Measurements from ENCODE around the gene DTHD1.

The DTHD1 gene

DNA sequence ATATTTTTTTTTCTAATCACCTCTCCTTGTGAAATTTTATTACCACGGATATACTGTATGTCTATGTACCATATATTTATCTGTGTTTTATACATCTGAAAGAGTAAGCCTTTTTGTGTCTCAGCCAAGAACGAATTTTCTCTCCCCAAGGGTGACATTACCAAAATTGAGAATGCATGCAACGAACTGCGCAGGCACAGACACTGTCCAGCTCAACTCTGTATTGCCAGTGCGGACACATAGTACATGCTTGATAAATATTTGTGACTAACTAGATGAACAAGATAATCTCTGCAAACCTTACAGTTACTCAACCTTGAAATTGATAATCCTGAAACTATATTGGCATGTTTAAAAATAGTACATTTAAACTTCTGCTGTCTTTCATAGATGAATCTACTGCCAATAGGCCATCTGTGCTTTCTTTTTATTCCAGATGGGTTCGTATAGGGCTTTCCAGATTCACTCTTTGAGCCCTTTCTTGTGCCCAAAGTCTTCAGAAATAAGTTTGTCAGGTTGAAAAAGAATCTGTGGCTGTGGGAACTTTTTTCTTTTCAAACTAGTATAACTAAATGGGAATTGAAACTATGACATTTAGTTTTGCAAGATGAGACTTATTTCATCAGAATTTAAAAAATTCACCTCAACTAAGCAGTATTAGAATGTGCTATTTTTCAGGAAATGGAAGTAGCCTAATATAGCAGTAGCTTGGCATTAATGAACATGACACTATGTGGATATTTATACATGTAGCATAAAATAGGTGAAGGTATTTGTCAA, 38.9 kb downstream of the DTHD1 start:
- no peak for DNase-seq

DNA sequence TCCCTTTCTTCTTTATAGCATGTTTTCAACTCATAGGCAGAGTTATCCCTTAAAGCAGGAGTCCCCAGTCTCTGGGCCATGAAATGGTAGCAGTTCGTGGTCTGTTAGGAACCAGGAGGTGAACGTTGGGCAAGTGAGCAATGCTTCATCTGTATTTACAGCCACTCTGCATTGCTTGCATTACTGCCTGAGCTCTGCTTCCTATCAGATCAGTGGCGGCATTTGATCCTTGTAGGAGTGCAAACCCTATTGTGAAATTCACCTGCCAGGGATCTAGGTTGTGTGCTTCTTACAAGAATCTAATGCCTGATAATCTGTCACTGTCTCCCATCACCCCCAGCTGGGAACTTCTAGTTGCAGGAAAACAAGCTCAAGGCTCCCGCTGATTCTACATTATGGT, 39.8 kb downstream of the DTHD1 start:
- no peak for DNase-seq

DNA sequence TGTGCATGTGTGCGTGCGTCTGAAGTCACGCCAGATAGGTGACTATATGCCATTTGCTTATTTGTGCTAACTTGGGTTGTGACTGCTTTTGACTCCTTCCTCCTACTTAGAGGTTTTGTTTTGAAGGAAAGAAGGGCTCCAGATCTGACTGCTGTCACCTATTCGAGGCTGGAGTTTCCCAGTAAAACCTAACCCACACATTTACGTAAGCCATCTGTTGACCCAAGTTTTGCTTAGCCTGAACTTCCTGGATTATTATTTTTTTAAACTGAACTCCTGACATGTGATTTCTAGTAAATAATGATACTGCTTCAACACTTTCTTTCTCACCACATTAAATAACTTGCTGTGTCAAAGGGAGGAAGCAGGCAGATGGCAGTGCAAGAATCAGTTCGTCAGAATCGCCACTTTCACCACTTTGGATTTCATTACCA, 41.5 kb downstream of the DTHD1 start:
- no peak for DNase-seq

DNA sequence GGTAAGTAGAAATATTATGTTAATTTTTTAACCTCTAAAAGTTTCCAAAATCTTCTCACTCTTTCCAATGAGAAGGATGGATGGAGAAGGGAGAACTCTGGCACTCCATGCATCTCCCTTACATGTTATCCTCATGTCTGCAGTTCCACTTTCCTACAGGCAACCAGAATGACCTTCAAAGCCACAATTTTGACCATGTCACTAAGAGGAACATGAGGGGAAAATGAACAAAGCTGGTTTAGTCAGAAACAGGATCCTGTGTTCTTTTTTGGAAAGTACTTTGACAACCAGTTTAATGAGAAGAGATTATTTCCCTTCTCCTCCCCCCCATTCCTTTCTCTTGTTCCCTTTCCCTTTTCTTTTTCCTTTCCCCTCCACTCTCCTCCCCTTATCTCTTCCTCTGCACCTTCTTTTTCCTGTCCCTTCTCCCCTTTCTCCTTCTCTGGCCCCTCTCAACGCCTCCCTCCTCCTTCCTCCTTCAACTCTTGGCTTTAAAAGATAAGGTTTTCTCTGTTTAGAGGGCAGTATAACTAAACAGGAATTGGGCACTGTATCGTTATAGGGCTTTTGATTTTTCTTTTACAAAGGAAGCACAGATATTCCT, 42.5 kb downstream of the DTHD1 start:
- DNase-seq, result no peak

DNA sequence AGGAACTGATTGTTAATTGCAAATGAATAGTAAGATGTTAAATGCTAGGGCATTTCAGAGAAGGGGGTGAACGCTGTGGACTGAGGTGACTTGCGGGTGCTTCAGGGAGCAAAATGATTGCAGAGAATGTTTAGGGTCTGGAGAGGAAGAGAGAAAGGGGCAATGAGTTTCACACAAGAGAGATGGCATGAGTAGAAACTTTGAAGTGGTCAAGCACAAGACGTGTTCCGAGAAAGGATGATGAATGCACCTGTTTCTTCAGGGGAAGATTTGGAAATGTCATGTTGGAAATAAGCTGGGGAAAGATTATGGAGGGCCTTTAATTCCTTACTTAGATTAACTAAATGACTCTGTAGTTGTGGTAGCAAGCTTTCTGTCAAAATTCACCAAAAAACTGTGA, 43.4 kb downstream of the DTHD1 start:
- DNase-seq, result no peak

DNA sequence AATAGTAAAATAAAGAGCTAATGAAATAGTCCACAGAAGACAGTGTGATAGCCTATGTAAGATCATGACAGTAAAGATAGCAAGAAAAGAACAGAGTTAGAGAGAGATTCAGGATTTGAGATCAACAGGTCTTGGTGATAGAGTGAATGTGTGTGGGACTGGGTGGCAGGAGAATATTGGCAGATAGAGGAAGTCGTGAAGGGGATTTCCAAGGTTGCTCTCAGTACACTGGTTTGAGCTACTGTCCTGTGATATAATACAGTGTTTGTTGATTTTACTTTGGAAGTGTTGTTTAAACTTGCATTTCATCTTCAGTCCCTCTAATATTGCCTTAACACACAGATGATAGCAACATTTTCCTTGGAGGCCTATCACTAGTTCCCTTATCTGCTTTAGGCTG, 44.1 kb downstream of the DTHD1 start:
- no peak for DNase-seq

DNA sequence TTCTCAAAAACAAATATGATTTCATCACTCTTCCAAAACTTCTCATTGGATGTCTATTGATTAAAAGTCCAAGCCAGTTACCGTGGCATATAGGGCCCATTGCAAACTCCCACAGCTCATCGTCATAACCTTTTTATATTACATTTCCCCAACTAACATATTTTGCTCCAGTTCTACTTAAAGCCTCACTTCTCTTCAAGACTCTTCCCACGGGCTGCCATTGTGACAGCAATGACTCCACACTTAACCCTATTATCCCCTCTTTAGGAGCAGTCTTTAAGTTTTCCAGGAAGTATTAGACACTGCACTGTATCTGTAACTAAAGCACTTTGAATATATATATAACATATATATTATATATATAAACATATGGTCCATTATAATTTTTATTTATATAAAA, 44.5 kb downstream of the DTHD1 start:
- no peak for DNase-seq

DNA sequence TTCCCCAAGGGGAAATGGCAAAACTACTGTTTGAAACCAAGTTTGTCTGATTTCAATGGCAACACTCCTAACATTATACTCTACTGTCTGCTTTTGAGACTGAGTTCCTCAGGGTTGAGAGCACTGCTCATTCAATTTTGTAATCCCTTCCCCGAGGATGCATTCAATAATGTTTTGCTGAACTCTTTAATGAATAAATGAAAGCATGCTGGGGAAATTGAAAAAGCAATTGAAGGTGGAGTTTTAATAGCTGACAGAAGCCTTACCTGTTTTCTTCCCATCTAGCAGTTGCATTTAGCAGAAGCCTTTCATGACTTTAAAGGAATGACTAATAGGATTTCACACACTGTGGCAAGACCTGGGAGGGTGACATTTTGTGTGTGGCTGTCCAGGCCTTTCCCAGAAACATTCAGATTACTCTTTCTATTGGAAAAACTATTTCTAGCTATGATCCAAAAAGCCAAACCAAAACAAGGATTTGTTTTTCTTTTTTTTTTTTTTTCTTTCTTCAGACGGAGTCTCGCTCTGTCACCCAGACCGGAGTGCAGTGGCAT, 45.1 kb downstream of the DTHD1 start:
- no peak for DNase-seq

DNA sequence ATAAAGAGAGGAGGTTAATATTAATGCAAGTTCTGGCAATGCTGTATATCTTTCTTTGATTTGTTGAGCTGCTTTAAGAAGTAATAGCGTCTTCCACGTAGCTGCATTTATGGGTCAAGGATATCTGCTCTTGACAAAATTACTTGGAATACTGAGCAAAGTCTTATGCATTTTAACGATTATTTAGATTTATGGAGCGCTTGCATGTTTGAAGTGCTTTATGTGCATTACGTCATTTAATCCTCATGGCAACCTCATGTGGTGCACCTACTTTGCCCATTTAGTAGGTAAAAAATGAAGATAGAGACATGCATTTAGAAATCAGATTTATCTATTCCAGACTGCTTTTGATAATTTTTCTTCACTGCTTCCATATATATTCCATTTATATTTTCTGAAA, 46.0 kb downstream of the DTHD1 start:
- DNase-seq, result no peak

DNA sequence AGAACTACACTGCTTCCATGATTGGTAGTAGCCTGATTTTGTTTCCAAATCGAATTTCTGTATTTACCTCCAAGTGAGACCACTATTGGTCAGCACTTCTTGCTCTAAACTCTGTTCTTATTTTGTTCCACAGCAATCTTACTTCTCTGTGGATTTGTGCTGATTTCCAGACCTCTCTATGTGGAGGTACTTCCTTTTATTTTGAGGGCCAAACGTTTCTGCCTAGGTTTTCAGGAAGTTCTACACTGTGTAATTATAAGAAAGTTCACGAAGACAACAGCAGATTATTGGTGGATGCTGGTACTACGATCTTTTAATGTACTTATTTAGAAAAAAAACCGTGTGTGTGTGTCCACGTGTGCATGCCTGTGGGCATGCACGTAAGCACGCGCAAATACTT, 46.7 kb downstream of the DTHD1 start:
- no peak for DNase-seq

DNA sequence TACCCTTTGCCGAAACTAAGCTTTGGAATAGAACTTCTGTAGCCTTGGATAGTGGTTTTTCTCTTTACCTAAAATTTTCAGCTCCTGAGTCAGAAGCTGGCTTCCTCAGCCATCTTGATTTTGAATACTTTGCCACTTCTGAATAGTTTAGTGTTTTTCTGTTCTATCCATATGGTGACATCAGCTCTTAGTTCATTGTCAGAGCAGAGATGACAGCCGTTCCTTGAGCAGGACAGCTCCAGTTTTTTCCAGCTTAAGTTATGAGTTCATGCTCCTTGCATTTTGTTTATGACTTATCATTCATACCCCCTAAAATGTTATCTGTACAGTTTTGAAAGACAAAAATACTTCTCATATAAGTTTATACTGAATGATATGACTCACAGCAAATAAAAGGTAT, 47.8 kb downstream of the DTHD1 start:
- DNase-seq, result no peak

DNA sequence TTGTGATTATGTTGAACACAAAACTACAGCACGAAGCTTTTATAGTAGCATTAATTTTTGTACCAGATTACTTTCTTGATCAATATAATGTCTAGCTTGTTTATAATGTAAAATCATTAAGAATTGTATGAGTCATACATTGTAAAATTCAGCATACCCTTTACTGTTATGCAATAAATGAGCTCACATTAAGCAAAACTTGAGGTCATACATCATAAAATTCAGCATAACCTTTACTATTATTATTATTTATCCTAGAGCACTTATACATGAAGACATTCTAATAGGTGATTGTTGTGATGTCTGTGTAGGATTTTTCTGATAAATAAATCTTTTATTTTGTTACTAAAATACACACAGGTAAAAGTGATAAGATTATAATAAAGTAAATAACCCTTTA, 49.4 kb downstream of the DTHD1 start:
- DNase-seq, result no peak

DNA sequence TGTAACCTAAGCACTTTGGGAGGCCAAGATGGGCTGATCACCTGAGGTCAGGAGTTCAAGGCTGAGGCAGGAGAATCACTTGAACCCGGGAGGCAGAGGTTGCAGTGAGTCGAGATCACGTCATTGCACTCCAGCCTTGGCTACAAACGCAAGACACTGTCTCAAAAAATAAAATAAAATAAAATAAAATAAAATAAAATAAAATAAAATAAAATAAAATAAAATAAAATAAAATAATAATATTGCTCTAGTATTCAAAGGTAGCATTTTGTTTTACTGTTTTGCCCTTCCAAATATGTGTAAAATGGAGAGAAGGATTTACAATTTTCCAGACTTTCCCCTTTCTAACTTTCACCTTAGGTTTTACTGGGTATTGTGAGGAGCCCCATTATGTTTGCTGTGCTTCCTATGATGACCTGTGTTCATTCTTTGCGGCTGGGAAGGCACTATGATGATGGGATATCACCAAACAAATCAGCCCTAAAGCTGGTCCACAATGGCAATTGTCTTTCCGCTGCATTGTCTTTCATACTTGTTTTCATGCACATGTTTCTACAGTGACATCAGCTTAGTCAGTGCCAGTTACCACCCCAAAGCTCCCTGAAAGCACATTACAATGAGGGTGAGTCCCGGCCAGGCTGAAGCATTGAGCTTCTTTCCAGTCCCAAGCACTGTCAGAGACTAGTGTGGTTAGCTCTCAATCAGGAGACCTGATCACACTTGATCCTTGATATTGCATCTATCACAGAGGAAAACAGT, 50.8 kb downstream of the DTHD1 start:
- no peak for DNase-seq

DNA sequence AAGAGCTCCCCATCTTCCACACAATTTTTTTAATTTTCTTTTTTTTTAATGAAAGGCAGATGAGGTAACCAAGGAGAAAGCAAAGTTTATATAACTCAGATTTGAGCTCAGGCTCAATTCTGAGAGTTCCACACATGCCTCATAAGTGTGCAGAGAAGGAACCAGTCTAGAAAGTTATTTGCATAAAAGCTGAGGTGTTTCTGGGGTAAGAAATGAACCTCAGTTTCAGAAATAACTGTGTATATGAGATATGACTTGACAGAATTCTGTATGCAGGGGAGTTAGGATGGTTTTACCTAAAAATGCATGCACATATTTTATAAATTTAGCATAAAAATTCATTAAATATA, 51.3 kb downstream of the DTHD1 start:
- DNase-seq, result no peak

DNA sequence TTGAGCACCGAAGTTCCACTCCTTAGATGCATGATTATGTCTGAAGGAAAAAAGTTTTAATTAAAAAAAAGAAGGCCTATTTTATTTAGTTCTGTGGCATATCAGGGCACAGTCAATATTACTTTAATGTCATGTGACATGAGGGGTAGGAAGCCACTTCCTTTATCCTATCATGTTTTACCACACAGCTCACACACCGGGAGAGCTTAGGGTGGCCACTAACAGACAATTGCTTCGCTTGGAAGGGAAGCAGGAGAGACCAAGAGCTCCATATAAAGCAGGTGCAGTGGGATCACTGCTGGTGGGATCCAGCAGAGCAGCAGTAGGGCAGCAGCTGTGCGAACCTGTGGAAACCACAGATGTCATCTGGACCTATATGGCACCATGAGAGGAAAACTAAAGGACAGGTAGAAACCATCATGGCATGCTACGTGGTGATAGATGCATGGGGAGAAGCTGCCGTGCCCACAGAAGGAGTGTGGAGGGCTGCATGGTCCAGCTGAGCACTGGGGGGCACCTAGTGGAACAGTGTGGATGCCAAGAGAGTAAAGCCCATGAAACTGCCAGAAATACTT, 52.0 kb downstream of the DTHD1 start:
- no peak for DNase-seq

DNA sequence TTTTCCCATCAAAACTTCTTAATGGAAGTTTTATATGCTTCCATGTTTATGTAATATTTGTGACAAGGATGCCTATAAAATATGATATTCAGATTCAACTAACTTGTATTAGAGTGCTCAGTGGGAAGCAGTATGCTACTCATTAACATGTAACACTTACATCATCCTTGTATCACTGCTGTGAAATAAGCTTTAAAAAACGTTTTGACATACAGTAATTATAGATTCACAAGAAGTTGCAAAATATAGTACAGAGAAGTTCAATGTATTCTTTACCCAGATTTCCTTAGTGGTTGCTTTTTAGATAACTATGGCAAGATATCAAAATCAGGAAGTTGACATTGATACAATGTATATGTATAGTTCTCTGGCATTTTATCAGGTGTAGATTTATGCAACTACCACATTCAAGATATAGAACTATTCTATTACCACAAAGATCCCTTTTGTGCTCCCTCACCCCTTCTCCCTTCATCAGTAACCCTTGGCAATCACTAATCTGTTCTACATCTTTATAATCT, 56.3 kb downstream of the DTHD1 start:
- no peak for DNase-seq

DNA sequence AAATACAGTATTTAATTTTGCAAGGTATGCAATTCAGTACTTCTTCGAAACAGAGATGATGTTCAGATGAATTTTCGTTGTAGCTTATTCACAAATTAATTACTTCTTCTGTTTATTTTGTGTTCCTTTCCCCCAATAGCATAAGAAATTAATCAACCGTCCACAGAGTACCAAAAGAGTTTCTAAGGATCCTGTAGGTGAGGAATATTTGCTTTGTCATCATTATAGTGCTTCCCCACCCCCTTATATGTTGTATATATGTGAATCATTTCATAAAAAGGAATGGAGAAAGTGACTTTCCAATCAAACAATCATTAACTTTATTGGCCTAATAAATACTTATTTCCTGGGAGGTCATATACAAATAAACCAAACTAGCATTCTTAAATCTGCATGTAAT, 57.6 kb downstream of the DTHD1 start:
- no peak for DNase-seq

DNA sequence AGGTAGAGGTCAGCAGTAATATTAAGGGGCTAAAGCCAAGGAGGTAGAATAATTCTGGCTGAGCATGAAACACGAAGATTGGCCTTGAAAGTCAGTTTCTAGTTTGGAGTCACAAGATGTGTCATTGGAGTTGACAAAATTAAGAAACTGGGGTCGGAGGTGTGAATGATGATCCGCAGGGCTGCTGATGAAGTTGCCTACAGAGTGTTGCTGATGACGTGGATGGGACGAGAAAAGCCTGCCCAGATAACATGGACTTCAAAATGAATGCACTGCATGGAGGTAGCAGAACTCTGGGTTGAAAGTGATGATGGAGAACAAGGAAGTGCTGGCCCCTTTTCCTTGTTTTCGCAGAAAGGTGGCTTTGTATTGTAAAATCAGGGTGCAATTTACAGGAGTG, 60.5 kb downstream of the DTHD1 start:
- no peak for DNase-seq

DNA sequence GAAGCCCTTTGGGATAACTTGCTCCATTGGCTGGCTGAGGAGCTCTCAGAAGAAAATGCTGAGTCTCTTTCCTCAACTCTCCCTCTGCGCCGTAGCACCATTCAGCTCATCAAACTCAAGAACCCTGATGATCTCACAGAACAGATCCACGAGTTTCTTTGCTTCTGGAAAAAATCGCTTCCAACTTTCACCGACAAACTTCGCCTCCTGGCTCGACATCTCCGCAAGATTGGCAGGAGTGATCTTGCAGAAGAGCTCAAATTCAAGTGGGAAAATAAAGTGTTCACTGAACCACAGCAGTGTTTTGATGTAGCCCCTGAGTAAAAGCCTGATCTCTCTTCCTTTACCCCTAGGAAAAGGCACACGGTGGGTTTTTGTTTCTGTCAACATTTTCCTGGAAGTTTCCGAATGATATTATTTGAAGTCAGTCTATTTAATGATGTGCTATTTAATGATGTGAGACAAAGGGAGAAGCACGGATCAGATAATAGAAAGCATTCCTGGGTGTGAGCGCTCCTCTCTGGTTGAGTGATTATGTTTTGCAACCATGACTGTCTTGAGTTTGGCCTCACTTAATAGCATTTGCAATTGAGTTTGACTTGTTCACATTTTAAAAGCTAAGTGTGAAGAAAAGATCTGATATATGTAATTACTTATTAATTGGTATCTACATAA, 62.2 kb downstream of the DTHD1 start:
- no peak for DNase-seq

DNA sequence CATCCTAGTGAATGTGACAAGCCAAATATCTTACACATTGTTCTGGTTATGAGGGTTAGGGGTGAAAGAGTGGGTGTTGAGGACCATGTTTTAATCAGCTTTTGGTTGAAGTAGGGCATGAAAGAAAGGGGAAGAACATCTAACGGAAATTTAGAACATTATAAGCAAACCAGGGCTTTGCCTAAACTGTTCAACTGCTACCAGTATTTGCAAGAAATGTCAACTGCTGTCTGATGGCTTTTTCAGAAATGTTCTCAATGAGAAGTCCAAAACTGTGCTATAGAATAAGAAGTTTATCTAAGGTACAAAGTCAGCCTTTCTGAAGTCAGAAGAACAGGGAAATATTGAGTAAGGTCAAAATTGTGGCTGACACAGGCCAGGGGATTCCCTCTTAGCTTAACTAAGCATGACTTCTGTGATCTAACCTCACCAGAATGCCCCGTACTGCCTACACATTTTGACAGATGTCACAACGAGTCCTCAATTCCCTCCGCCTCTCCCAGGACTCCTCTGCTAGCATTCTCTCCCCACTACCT, 67.1 kb downstream of the DTHD1 start:
- DNase-seq, result no peak

DNA sequence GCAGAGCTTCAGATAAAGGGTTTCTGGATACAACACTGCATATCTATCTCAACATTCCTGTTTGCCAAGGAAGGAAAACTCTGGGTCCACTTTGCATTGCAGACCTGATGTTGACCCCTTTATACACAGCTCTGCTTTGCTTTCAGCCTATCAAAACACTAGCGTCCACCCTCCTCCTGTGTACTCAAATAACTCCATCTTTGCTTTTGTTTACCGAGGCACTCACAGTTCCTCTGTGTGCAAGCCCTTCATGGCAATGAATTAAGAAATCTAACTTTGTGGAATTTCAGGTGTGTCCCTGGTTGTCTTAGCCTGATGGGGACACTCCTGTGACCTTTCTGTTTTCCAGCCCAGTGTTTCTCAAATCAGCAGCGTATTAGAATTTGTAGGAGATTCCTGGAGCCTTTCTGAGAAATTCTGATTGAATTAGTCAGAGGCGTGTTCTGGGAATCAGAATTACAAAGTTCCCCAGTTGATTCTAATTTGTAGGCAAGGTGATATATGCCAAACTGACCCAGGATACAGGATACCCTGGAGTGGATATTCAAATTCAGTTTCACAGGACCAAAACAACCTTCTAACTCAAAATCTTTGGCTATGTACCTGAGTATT, 68.6 kb downstream of the DTHD1 start:
- no peak for DNase-seq

DNA sequence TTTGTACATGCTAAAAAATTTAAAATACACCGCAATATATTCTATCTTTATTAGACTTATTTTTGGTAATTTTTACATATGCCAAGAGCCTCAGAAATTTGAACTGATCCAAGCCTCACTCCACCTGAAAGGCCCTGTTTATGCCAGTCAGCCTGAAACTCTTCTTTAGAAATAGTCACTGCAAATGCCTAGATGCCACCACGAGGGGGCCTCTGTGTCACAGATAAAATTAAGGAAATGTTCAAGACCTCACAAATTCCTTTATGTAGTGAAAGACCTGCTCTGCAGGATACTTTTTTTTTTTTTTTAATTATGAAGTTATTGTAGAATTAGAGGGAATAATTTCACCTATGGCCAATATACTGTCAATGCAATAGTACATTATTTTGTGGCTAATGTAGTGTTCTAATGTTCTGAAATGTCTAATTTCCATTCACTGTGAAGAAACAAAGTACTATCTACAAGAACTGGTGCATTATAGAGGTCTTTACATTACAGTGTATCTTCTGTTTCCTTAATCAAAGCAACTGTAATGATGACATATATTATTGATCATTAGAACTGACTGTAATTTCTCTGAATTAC, 69.8 kb downstream of the DTHD1 start:
- no peak for DNase-seq
